Colonic mucosa (tissue), 4 donors: ENCODE results near the gene TTC12. TPM values are rescaled to one million over a fixed set of nuclear protein-coding genes. Genes with fewer than 3 reads are reported as not detected.

Source experiments
- DNase-seq: peaks from one replicate; pipeline ENCODE4 v3.0.0-alpha.2; 2020
- H3K27ac ChIP-seq: fragments of 200-600 bp; one replicate; pipeline ENCODE4 v1.8.0; 2021
- H3K27me3 ChIP-seq: fragments of 200-600 bp; one replicate; pipeline ENCODE4 v1.8.0; 2021
- H3K36me3 ChIP-seq: fragments of 200-600 bp; one replicate; pipeline ENCODE4 v1.8.0; 2021
- H3K4me1 ChIP-seq: fragments of 200-600 bp; one replicate; pipeline ENCODE4 v1.8.0; 2021; ENCODE audit warnings: mild to moderate bottlenecking
- H3K4me3 ChIP-seq: fragments of 200-600 bp; one replicate; pipeline ENCODE4 v1.8.0; 2021
- H3K9ac ChIP-seq, 2 donors: one replicate each; pipeline ENCODE4 v1.7.0; 2013; ENCODE audit warnings: control low read depth in 2 of 2, low read depth in 2 of 2, low read length in 2 of 2
- H3K9me3 ChIP-seq: fragments of 200-600 bp; one replicate; pipeline ENCODE4 v1.8.0; 2021
- CTCF ChIP-seq: fragments of 200-600 bp; IDR thresholded peaks from one replicate; pipeline ENCODE4 v1.8.0; 2022; ENCODE audit warnings: antibody characterized with exemption, mild to moderate bottlenecking
- intact Hi-C: fragments of 100-400 bp; cut with DNase I; formaldehyde crosslinking; loops from one replicate; pipeline ENCODE4 v1.14.1; 2022
- total RNA-seq, 2 donors: library from RNA; stranded (reverse); fragmentation: NEBNext Ultra II Directional in 1 of 2; extraction: Animal tissue kit (Norgen Biotek cat#: 25700) in 1 of 2; gene quantifications; one replicate each; pipeline ENCODE4 v1.2.1, GENCODE V29; 2021
- donor health status: healthy.
- donor health status: DM: no; HTN: no; CAD: no.
- donor health status: DM: no; HTN: no; CAD: no.

TTC12 gene
- total RNA-seq, 2 donors from 2014 or later, result 11.1 to 21.3 TPM

- DNase-seq, result no peak
- Histone ChIP-seq H3K36me3 (no peaks in the 10 kb centered on the region), H3K9me3 (no peaks in the 10 kb centered on the region), H3K9ac (no peak overlapping the region), H3K27me3 (no peaks in the 10 kb centered on the region), H3K27ac (no peak overlapping the region), H3K4me3 (no peak overlapping the region), H3K4me1 (no peaks in the 10 kb centered on the region)
- intact Hi-C loops, result no loop called here
- no peak for TF ChIP-seq CTCF
Measured at GRCh38 chr11:113338730-113339129, 24.3 kb downstream of the TTC12 start.

DNA sequence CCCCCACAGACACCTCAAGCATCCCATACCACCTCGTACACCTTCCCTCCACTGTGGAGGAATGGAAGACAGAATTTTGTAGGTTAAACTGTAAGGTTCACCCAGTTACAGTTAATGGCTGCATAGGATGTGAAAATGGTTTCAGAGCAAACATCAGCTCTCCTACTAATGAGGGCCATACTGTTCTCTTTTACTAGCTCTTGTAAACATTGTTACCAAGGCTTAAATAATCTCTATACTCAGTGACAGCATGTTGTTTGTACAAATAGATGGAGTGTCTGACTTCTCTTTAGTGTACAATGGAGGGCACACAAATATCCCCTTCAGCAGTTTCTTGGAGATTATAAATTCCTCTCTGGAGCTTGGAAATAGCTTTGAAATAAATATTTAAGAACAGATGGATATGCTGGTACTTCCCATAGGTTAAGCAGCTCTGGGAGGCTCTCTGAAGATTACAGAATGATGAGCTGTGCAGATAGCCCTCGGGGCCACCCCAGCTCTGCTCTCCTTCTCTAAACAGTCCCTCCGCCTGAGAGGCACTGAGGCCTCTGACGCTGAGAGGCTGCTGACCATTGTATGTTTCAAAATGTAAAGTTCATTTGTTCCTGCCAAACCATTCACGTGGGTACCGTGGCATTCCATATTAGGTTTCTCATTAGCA, 25.7 kb downstream of the TTC12 start:
- no peak overlapping the region for H3K4me3 ChIP-seq
- H3K9me3 ChIP-seq, result no peaks in the 10 kb centered on the region
- DNase-seq, result no peak
- H3K4me1 ChIP-seq, result no peaks in the 10 kb centered on the region
- no peak for TF ChIP-seq CTCF
- intact Hi-C loops, result no loop called here
- no peak overlapping the region for H3K9ac ChIP-seq
- H3K36me3 ChIP-seq, result no peaks in the 10 kb centered on the region
- no peaks in the 10 kb centered on the region for H3K27me3 ChIP-seq
- no peak overlapping the region for H3K27ac ChIP-seq

DNA sequence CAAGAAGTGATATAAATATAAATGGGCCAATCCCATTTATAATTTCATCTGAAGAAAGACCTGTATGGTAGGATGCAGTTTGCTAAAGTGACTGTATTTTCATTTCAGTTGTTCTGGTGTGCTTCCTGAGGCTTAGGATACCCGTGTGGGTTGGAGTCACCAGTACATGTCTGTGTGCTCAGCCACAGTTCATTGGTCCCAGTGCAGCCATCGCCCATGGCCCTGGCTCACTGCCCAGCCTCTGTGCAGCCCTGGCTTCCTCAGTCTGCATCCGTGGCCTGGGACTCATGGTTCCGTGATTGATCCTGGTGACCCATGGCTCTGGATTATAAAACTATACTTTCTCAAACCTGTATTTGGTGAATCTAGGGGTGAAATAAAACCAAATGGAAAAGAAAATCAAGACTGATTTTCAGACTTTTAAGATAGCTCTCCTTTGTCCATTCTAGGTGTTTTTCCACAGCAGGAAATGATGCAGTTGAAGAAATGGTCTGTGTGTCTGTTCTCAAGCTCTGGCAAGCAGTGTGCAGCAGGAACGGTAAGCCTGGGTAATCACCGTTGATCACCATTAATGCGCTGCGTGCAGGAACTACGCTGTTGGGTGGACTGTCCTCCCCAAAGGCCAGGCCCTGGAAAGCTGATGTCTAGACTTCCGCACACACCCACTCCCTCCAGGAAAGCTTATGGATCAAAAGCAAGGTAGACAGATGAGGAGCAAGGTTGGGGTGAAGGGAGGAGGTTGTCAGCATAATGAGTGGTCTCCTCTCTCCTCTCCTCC, 27.2 kb downstream of the TTC12 start:
- H3K27ac ChIP-seq, result no peak overlapping the region
- H3K4me3 ChIP-seq, result no peak overlapping the region
- intact Hi-C loops, result no loop called here
- H3K4me1 ChIP-seq, result no peaks in the 10 kb centered on the region
- H3K9ac ChIP-seq, result no peak overlapping the region
- H3K27me3 ChIP-seq, result no peaks in the 10 kb centered on the region
- no peaks in the 10 kb centered on the region for H3K9me3 ChIP-seq
- no peaks in the 10 kb centered on the region for H3K36me3 ChIP-seq
- no peak for TF ChIP-seq CTCF
- DNase-seq, result no peak

GRCh38 chr11:113345978-113346377, 31.6 kb downstream of the TTC12 start:
- no peaks in the 10 kb centered on the region for H3K36me3 ChIP-seq
- TF ChIP-seq CTCF, result no peak
- no peak for DNase-seq
- H3K27ac ChIP-seq, result no peak overlapping the region
- intact Hi-C loops, result no loop called here
- no peak overlapping the region for H3K4me3 ChIP-seq
- no peaks in the 10 kb centered on the region for H3K27me3 ChIP-seq
- no peak overlapping the region for H3K9ac ChIP-seq
- no peaks in the 10 kb centered on the region for H3K9me3 ChIP-seq
- H3K4me1 ChIP-seq, result no peaks in the 10 kb centered on the region

GRCh38 chr11:113349528-113349927, 35.1 kb downstream of the TTC12 start:
- intact Hi-C loops, result no loop called here
- H3K4me1 ChIP-seq, result no peaks in the 10 kb centered on the region
- no peaks in the 10 kb centered on the region for H3K9me3 ChIP-seq
- H3K9ac ChIP-seq, result no peak overlapping the region
- no peak for TF ChIP-seq CTCF
- H3K27ac ChIP-seq, result no peak overlapping the region
- no peak for DNase-seq
- H3K36me3 ChIP-seq, result no peaks in the 10 kb centered on the region
- H3K27me3 ChIP-seq, result no peaks in the 10 kb centered on the region
- no peak overlapping the region for H3K4me3 ChIP-seq
